DMS153 (cell line): Measurements from ENCODE around the gene MARCKSL1.
"Not testable (repeated sequence)": the region's sequence is repeated elsewhere in the genome, so short reads cannot be mapped to it uniquely, and the experiment has no call there.

Experiments used
- DNase-seq: peaks from one replicate; lab custom pipeline; 2025; lab: John Stamatoyannopoulos, UW

The MARCKSL1 gene, protein sequence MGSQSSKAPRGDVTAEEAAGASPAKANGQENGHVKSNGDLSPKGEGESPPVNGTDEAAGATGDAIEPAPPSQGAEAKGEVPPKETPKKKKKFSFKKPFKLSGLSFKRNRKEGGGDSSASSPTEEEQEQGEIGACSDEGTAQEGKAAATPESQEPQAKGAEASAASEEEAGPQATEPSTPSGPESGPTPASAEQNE

DNA sequence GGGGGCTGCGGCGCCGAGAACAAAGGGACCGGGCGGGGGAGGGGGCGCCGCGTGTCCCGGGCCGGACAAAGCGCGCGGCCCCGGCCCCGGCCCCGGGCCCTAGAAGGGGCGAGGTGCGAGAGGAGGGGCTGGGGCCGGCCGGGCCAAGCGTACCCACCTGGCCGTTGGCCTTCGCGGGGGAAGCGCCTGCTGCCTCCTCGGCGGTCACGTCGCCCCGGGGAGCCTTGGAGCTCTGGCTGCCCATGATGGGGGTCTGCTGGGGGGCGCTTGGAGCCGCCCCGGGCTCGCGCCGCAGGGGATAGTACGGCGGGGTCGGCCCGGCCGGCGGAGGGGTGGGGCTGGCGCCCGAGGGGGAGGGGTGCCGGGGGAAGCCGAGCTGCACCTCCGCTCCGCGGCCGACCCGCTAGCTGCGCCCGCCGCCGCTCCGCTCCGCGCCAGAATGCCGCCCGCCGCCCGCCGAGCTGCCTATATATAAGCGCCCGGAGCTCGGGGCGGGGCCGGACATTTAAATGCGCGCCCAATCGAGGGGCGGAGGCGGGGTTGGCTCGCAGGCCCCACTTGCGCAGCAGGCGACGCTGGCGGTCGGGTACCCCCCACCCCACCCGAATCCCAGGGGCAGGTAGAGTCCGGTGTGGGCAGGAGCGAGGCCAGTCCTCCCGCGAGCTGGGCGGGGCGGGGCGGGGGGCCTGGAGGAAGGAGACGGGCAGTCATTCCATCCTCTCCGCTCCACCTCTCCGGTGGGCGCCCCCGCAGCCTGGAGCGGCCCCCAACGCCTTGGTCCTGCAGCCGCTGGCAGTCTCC lies at the start of gene MARCKSL1:
TSS of gene MARCKSL1 (minus strand) at position 444 of the 801 bp plus-strand sequence. CDS start at position 244, 200 bp downstream.
- peak; percentile 74 for DNase-seq

DNA sequence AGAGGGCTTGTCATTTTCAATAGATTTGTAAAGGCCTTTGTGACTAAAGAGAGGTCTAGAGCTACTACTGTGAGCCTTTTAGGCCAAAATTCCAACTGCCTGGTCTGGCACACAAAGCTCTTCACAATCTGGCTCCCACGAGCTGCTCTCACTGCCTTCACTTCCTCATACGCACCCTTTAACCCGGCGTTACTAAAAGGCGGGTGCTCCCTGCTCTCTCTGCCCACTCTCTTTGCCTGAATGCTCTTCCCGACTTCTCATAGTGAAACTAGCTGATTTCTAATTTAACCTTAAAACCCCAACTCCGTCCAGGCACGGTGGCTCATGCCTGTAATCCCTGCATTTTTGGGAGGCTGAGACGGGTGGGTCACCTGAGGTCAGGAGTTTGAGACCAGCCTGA lies 44.0 kb upstream of the MARCKSL1 start:
- no peak for DNase-seq

DNA sequence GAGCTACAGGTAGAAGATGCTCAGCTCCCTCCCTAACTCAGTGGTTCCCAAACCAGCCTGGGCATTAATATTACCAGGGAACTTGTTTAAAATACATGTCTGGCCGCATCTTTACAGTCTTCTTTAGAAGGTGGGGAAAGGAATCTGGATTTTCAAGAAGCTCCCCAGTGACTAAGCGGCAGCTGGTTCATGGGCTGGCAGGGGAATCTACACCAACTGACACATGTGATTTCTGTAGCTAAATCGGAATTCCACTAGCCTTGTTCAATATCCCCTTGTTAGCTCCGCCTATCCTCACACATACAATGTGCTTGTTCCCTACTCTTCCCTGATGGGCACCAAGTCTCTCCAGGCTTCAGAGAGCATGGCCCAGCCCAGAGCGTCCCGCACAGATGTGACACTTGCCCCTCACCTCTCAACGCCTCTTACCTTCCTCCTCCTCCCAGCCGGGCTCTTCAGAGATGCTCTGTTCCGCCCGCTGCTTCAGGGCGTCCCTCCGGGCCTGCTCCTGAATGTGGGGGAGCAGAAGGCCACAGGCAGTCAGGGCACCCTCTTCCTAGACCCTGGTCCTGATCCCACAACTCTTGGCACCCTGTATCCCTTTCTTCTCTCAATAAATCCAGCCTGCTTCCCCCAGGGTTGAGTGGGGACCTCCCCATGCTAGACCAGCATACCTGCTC lies 41.6 kb upstream of the MARCKSL1 start:
- no peak for DNase-seq

DNA sequence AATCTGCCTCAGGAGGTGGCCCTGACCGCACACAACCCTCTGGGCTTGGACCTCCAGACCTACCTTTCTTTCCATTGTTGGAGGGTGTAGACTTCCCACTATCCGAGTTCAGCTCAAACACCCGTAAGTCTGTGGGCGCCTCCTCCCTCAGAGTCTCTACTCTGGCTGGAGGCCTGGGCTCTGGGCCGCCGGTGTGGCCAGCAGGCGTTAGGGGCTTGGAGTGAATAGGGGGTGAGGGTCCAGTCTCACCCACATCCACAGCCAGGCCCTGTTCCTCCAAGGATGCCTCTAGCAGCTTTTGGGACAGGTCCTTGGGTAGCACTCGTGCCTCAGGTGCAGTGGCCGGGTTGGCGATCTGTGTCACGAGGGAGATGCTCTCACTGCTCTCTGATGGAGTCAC lies 40.2 kb upstream of the MARCKSL1 start:
- no peak for DNase-seq

DNA sequence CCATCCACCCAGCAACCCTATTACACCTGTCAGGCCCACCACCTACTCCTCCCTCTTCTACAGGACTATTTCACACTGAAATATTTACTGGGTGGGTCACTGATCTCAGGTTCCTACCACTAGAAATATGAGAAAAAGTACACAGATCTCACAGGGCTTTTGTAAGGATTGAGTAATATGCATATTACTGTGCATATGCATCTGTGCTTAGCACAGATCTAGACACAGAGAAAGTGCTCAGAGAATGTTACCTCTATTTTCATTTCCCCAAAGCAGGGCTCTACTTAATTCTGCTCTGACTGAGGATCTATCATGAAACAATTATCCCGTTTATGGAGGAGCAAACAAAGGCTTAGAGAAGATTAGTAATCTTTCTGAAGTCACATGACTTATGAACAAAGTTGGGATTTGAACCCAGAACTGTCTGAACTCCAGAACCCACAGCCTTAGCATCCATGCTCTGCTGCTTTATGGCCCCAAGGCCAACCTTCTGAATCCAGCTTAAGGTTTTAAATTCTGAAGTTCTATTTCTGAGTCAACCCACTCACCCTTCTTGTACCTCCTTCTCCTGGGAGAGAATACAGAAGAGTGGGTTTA lies 38.1 kb upstream of the MARCKSL1 start:
- DNase-seq: no peak

DNA sequence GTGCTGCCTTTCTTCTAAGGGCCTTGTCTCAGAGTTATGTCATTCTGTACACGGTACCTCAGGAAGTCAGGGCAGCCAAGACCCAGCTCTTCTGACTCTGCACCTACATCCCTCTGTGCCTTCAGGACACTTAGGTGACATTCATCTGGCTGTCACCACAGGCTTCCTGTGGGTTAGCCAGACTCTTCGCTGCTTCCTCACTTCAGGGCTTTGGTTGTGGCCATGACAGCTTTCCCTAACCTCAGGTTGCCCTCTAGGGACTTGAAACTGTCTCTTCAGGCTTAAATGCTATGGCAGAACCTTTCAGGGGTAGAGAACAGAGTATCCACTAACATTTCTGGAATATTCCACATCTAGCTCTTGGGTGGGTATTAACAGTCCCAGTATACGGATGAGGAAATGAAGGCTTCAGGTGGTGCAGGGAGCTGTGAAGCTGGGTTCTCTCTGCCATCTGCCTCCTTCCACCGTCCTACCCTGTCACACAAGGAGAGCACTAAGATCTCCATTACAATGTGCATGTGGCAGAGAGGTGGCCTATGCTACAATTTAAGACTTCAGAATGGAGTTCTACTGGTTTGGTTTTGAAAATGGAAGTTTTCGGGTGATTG lies 36.2 kb upstream of the MARCKSL1 start:
- DNase-seq: no peak

DNA sequence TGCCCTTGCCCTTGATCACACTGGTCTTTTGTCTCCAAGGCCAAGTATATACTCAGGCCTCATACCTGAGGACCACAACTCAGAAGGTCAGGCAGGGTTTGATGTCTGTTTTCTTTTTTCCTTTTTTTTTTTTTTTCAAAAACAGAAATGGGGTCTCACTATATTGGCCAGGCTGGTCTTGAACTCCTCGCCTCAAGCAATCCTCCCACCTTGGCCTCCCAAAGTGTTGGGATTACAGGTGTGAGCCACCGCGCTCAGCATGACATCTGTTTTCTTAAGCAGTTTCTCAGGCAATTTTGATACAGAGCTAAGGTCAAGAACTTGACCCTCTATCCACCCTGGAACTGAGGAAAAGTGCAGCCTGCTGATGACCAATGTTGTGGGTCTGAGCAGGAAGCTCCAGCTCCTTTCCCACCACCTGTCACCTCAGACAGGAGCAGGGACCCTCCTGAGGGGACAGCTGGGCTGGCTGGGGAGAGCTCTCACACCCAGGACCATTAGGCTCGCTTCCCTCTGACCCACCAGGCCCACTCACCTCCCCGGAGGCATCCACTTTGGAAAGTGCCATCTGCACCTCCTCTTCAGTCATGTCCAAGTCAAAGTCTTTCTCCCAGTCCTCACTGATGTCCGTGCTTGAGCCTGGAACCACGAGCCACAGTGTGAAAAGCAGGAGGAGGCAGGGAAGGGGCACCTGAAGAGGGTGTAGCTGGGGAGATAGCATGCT lies 32.0 kb upstream of the MARCKSL1 start:
- DNase-seq: no peak

DNA sequence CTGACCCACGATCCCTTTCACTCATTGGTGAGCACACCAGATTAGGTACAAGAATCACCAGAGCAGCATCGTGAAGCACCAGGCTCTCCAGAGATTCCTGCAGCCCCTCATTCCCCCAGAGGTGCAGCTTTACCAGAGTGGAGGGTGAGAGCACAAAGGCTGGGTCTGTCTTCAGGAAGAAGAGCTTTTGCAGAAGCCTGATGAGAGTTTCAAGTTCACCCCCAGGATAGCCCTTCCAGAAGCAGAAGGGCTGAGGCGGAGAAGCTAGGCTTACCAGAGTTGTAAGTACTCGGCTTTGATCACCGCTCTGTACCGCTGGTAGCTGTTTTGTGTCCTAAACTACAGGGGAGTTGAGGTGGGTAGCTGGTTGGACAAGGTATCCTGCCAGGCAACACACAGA lies 29.4 kb upstream of the MARCKSL1 start:
- DNase-seq: no peak

DNA sequence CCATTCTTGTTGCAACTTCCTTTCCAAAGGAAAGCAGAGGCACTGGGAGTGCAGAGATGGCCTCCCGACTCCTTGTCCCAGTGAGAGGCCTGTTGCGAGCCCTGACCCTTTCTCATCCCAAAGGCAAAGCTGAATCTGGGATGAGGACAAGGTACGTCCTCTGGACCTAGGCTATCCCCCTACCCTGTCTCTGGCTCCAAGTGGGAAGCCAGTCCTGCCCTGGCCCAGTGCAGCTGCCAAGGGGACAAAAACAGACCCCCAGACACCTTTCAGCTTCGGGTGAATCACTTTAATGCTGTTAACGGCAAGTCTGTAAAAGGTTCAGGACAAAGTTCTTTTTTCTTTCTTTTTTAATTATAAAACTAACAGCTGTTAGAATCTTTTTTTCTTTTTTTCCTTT lies 28.8 kb upstream of the MARCKSL1 start:
- no peak for DNase-seq

DNA sequence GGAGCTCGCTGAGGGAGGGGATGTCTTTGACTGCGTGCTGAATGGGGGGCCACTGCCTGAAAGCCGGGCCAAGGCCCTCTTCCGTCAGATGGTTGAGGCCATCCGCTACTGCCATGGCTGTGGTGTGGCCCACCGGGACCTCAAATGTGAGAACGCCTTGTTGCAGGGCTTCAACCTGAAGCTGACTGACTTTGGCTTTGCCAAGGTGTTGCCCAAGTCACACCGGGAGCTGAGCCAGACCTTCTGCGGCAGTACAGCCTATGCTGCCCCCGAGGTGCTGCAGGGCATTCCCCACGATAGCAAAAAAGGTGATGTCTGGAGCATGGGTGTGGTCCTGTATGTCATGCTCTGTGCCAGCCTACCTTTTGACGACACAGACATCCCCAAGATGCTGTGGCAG lies 27.7 kb upstream of the MARCKSL1 start:
- DNase-seq: no peak

DNA sequence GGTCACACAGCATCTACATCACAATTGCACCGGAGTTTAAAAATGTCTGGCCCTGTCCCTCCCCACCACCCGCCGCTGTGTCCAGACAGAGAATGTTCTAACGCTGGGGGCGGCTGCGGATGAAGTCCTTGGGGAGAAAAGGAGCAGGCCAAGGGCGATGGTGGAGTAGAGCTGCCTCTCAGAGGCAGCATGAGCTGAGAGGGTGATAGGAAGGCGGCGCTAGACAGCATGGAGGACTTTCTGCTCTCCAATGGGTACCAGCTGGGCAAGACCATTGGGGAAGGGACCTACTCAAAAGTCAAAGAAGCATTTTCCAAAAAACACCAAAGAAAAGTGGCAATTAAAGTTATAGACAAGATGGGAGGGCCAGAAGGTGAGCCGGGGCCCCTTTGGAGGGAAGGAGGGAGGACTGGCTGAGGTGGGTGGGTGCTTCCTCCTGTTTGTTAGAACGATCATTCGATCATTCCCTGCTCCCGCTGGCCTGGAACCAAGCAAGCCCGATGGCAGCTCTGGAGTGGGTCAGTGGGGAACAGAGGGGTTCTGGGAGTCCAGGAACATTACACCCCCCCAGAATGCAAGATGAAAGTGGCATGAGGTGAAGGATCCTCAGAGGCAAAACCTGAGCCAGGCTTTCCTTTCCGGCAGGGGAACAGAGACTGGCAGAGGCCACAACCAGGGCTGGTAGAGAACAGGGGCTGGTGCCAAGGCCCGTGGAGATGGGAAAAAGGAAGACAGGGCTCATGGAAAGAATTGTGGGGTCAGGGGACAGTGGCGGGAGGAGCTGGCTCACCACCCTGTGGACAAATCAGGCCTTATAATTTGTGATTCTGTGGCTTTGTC lies 26.7 kb upstream of the MARCKSL1 start, which contains the start of the genes FAM229A and TSSK3:
TSS of gene FAM229A (minus strand) at position 12 of the 840 bp plus-strand sequence. CDS start 394 bp downstream, outside the sequence.
TSS of gene TSSK3 (plus strand) at position 66 of the 840 bp plus-strand sequence. CDS start at position 229, 163 bp downstream.
- DNase-seq: no peak

DNA sequence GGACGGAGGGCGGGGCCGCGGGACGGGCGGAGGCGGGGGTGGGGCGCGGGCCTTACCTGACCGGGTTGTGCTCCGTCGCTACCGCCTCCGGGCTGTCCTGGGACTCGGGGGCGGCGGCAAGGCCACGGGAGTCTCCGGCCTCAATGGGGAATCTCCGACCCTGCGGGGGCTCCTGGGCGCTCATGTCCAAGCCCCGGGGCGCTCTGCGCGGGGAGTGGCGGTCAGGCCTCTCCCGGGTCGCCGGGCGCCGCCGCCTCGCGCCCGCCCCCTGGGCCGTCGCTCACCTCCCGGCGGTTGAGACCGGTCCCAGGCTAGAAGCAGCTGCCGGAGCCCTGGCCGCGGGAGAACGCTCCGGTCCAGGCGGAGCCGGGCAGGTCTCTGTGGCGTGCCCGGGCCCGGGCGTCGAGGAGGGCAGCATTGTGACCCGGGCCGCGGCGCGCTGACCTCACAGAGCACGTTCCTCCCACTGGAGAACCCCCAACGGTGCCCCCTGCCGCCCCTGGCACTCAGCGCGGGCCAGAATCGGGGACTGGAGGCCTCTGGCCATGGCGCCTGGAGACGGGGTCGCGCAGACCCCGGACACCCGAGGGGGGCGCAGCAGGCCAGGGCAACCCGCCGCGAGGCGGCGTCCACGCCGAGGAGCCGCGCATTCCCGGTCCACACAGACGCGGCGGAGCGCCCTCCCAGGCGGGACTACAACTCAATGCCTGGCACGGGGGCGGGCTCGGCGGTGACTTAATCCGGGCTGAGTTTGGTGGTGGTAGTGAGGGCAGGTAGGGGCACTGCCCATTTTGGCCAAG lies 25.8 kb upstream of the MARCKSL1 start:
- DNase-seq: no peak

DNA sequence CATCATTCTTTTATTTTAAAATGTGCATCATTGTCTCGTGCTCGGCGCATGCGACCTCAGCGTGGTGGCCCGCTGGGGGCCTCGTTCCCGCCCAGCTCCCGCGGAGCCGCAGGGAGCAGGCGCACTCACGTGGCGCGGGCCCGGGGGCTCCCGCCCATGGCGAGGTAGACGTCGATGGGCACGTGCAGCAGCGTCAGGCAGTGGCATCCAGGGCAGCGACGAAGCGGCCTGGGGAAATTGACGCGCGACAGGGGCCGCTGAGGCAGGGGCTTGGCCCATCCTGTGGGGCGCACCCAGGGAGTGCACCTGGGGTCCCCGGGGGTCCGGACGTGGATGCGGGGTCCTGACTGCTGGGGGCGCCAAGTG lies 25.3 kb upstream of the MARCKSL1 start:
- DNase-seq: no peak

DNA sequence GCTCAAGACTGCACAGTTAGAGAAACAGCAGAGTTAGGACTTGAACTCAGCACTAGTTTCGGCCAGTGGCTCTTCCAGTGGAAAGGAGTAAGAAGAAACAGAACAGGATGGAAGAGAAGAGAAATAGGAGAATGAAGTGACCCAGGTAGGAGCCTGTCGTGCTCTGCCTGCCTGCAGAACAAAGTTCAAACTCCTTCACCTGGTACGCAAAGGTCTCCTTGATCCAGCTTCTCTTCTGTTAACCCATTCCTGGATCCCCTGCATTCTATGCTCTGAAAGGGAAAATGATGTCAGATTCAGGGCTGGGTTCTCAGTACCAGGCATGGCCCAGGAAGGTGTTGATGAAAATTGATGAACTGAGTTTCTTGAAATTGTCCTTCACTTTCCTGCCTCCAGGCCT lies 22.4 kb upstream of the MARCKSL1 start:
- DNase-seq: no peak

DNA sequence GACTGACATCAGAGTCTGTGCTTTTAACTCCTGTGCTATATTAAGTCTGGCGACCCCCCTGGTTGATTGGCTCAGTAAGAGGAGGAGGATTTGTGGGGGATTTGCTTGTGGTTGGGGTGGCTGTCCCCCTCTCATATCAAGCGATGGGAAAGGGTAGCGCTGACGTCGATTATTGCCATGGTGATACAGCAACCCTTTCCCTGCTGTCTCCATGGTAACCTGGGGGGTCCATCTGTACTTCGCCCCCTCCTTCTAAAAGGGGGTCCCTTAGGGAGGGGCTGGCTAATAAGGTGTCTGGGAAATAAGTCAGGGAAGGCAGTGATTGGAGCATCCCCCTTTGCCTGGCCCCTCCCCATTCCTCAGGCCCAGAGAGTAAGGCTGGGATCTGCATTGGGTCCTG lies 21.6 kb upstream of the MARCKSL1 start:
- no peak for DNase-seq

DNA sequence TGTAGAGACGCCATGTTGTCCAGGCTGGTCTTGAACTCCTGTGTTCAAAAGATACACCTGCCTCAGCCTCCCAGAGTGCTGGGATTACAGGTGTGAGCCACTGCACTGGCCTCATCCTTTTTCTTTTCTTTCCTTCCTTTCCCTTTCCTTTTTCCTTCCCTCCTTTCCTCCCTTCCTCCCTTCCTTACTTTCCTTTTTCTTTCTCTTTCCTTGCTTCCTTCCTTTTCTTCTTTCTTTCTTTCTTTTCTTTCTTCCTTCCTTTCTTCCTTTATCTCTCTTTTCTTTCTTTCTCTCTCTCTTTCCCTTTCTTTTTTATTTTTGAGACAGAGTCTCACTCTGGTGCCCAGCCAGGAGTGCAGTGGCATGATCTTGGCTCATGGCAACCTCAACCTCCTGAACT lies 20.4 kb upstream of the MARCKSL1 start:
- DNase-seq: no peak

DNA sequence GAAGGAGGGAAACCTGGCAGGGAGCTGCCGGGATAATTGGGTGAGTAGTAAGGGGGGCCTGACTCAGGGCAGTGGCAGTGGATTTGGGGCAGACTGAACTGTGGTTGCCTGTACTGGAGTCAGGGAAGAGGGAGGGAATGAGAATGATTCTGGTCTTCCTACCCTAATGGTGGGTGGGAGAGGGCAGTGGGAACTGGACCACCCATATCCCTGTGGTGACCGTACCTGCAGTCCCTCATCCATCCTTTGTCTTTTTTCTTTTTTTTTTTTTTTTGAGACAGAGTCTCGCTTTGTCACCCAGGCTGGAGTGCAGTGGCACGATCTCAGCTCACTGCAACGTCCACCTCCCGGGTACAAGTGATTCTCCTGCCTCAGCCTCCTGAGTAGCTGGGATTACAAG lies 19.7 kb upstream of the MARCKSL1 start:
- not testable (repeated sequence) for DNase-seq

DNA sequence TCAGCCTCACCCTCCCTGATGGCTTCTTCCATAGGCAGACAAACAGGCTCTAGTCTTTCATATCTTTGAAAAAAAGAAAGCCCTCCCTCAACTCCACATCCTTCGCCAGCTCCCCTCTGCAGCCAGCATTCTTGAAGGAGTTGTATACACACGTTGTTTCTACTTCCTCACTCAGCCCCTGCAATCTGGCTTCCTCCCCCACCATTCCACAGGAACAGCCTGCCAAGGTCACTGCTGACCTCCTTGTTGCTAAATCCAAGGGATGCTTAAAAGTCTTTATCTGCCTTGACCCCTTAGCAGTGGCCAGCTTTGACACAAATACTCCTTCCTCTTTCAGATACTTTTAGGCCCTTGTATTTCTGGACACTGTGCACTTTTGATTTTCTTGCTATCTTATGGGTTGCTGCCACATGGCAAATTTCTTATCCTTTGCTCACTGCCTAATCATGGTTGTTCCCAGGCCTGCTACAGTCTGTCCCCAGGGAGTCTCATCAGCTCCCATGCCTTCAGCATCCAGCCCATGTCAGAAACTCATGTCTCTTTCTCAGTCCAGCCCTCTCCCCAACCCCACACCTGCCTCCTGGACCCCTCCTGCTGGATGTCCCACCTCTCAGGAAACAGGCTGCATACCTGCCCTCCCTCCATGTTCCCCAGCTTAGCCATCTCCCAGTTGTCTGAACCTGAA lies 18.0 kb upstream of the MARCKSL1 start:
- no peak for DNase-seq

DNA sequence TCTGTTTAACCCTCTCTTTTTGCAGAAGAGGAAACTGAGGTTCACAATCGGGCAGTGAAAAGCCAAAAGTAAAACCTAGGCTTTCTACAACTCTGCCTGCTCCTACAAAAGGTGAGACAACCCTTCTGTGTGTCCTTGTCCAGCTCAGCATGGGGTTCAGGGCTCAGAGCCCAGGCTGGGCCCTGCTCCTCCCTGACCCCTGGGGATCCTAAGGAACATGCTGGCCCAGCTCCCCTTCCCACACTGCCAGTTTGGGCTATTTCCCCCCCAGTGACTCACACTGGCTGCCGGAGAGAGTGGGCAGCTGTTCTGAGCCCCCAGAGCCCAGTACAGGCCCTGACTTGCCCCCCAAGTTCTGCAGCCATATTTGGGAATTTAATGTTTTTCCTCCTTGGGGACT lies 17.4 kb upstream of the MARCKSL1 start:
- DNase-seq: no peak
